Stimulated activated naive CD4-positive, alpha-beta T cell treated with Interleukin-2 at 50 U/mL for 16 hours (primary cell): Measurements from ENCODE around the gene COLQ.
"Not testable (repeated sequence)": the region's sequence is repeated elsewhere in the genome, so short reads cannot be mapped to it uniquely, and the experiment has no call there.

Experiments
- DNase-seq: peaks from one replicate; lab custom pipeline; 2025; lab: John Stamatoyannopoulos, UW

The COLQ gene

DNA sequence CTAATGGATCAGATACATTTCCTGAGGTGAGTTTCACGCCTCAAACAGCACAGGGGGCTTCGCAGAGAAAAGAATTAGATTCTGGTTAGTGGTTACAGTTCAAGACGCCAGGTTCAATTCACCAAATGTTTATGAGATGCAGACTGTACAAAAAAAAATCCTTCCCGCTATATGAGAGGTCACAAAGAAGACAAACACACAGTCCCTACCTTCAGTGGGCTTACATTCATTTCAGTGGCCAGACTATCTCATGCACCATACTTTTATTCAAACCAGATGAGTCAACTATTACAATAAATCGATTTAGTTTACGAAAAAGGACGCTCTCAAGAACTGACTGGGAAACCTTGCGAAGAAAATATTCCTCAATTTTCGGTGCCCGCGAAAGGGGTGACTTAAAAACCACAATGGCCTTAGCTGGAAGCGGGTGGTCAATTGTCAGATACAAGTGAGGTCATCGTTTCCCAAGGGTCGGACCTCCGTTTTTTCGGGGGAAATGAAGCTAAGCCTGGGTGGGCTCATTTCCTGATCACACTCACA is 94.9 kb downstream of the COLQ start:
- DNase-seq = no peak

- DNase-seq = no peak
Measured at GRCh38 chr3:15420871-15421270, 100.6 kb downstream of the COLQ start.

- DNase-seq = not testable (repeated sequence)
Measured at GRCh38 chr3:15410966-15411365, 110.5 kb downstream of the COLQ start.

GRCh38 chr3:15409774-15410173 is 111.7 kb downstream of the COLQ start:
- no peak for DNase-seq

DNA sequence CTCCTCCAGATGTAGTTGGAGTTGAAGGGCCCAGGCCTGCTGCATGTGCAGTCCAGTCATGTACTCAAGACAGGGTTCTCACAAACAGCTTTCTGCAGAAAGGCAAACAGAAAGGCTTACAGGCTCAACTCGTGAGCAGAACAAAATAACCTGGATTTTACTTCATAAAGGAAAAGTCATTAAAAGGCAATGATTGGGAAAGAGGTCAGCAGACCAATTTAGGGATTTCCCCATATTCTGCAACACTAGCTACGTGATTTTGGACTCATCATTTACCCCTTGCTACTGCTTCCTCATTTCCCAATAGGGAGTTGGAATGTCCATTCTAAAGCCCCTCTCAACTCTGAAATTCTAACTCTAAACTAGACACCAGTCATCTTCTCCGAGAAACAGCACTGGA is 112.3 kb downstream of the COLQ start:
- DNase-seq = no peak

- DNase-seq = no peak
Measured at GRCh38 chr3:15405448-15406050, 116.0 kb downstream of the COLQ start.

GRCh38 chr3:15404767-15405166 is 116.7 kb downstream of the COLQ start:
- DNase-seq = no peak

- no peak for DNase-seq
Measured at GRCh38 chr3:15403965-15404364, 117.5 kb downstream of the COLQ start.

GRCh38 chr3:15403495-15403894 is 118.0 kb downstream of the COLQ start:
- DNase-seq = no peak

DNA sequence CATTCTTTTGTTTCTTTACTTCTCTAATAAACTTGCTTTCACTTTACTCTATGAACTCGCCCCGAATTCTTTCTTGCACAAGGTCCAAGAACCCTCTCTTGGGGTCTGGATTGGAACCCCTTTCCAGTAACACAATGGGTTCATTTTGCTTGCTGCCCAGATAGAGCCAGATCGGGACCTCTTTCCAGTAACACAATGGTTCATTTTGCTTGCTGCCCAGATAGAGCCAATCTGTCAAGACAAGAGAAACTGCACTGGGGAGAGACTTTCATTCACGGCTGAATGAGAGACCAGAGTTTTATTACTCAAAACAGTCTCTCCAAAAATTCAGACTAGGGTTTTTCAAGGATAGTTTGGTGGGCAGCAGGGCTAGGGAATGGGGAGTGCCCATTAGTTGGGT is 119.6 kb downstream of the COLQ start:
- no peak for DNase-seq
